NOMO-1 treated with DMSO at 0.1 percent for 48 hours (cell line): ENCODE results near the gene ASPG.

ENCODE experiments used
- DNase-seq: peaks from one replicate; lab custom pipeline; 2025; ENCODE audit not compliant: unreplicated experiment; lab: John Stamatoyannopoulos, UW

Gene ASPG

DNA sequence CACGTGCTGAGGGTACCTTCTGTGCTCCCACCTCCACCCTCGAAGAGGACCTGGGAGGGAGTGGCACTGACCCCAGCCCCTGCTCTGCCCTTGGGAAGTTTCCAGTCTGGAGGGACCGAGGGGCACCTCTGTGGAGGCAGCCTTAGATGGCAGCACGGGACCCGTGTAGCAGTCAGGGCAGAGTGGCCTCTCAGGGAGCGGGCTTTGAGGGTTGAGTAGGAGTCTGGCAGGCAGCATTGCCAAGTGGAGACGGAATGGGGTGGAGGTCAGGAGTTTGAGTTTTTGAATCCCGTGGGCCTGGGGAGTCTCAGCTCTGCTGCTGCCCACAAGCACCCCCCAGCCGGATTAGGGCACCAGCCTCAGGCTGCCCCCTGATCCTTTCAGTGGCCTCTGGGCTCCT is 74.5 kb downstream of the ASPG start:
- no peak for DNase-seq

- no peak for DNase-seq
Observed at GRCh38 chr14:104161602-104162367, 76.3 kb downstream of the ASPG start.

GRCh38 chr14:104162495-104162894 is 77.0 kb downstream of the ASPG start:
- no peak for DNase-seq

- no peak for DNase-seq
Observed at GRCh38 chr14:104163541-104163940, 78.0 kb downstream of the ASPG start.

DNA sequence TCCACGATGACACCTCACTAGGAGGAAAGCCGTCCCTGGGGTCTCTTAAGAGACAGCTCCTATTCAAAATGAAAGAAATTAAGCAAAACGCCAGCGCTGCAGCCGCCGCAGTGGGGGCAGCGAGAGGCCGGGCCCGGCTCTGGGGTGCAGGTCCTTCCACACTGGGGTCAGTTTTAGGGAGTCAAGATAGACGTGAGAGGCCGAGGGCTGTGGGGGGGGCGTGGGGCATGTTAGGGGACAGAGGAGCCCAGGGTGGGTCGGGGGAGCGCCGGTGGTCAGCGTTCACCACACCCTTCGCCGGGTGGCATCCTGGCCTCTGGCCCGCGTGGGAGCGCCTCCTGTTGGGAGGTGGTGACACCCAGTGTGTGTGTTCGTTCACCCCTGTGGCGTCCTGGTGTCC is 78.5 kb downstream of the ASPG start:
- no peak for DNase-seq

- no peak for DNase-seq
Observed at GRCh38 chr14:104164512-104164911, 79.0 kb downstream of the ASPG start.
